Activated B cell treated with CpG ODN at 0.5 μM for 24 hours (primary cell): ENCODE results near the gene MRM2. TPM values are rescaled to one million over a fixed set of nuclear protein-coding genes. Genes with fewer than 3 reads are reported as not detected.

ENCODE experiments used
- ATAC-seq: fragments of 200-7000 bp; cut with Tn5 transposase; one replicate; pipeline ENCODE4 v1.10.0; 2021; ENCODE audit warnings: low read depth, mild to moderate bottlenecking, moderate library complexity
- CTCF ChIA-PET: fragments of 350-600 bp; sonication (Branson Sonifier 250); formaldehyde crosslinking; loops from one replicate; lab custom pipeline; 2021; ENCODE audit warnings: antibody characterized with exemption; lab: Charles Lee
- POLR2A ChIA-PET: fragments of 350-600 bp; sonication (Branson Sonifier 250); formaldehyde crosslinking; loops from one replicate; lab custom pipeline; 2021; ENCODE audit warnings: antibody characterized with exemption; lab: Charles Lee
- DNase-seq: peaks from one replicate; pipeline ENCODE4 v3.0.0; 2022
- H3K27ac Mint-ChIP-seq: one replicate; pipeline ENCODE4 v1.8.0; 2020; ENCODE audit warnings: mixed read lengths
- H3K27me3 Mint-ChIP-seq: one replicate; pipeline ENCODE4 v1.8.0; 2021; ENCODE audit warnings: mixed read lengths
- H3K36me3 Mint-ChIP-seq: one replicate; pipeline ENCODE4 v1.8.0; 2021; ENCODE audit warnings: low read depth, mixed read lengths
- H3K4me1 Mint-ChIP-seq: one replicate; pipeline ENCODE4 v1.8.0; 2021; ENCODE audit warnings: mixed read lengths
- H3K4me3 Mint-ChIP-seq: one replicate; pipeline ENCODE4 v1.8.0; 2020; ENCODE audit warnings: mild to moderate bottlenecking, mixed read lengths
- H3K9me3 Mint-ChIP-seq: one replicate; pipeline ENCODE4 v1.8.0; 2020; ENCODE audit warnings: mixed read lengths
- CTCF ChIP-seq: fragments of 200-600 bp; IDR thresholded peaks from one replicate; pipeline ENCODE4 v1.8.0; 2022; ENCODE audit warnings: antibody characterized with exemption, mild to moderate bottlenecking
- intact Hi-C: fragments of 100-400 bp; cut with micrococcal nuclease; formaldehyde crosslinking; loops from one replicate; pipeline ENCODE4 v1.15.1; 2024
- total RNA-seq: library from RNA; stranded (reverse); gene quantifications from 2 replicates; pipeline ENCODE4 v1.2.3, GENCODE V29; 2022

Gene MRM2
- total RNA-seq, 1 donor from 2014 or later = 35.3 TPM

- CTCF ChIA-PET = no interaction called here
Observed at GRCh38 chr7:2191016-2191415, 51.0 kb downstream of the MRM2 start.

GRCh38 chr7:2190531-2190930, 51.5 kb downstream of the MRM2 start:
- POLR2A ChIA-PET = interaction anchor here (0.6 kb wide), 1 partner anchor 51 kb away, joined by 3 read pairs; no protein-coding TSS in a partner anchor
- intact Hi-C loops = no loop called here
- ATAC-seq = no peak
- no peak for TF ChIP-seq CTCF
- Mint-ChIP-seq H3K27ac (no peak overlapping the region), H3K36me3 (peaks cover 38% of the 10 kb centered on the region), H3K9me3 (peaks cover 8% of the 10 kb centered on the region), H3K27me3 (no peaks in the 10 kb centered on the region), H3K4me3 (no peak overlapping the region), H3K4me1 (no peaks in the 10 kb centered on the region)
- no peak for DNase-seq
- CTCF ChIA-PET = no interaction called here

More at GRCh38 chr7:2191016-2191415, 51.0 kb downstream of the MRM2 start:
- intact Hi-C loops = no loop called here
- Mint-ChIP-seq H3K36me3 (peaks cover 42% of the 10 kb centered on the region), H3K27me3 (no peaks in the 10 kb centered on the region), H3K9me3 (peaks cover 8% of the 10 kb centered on the region), H3K27ac (no peak overlapping the region), H3K4me3 (no peak overlapping the region), H3K4me1 (no peaks in the 10 kb centered on the region)
- POLR2A ChIA-PET = no interaction called here
- DNase-seq = no peak
- no peak for TF ChIP-seq CTCF
- no peak for ATAC-seq

- intact Hi-C loops = no loop called here
- no peaks in the 10 kb centered on the region for H3K27me3 Mint-ChIP-seq
- H3K9me3 Mint-ChIP-seq = peaks cover 8% of the 10 kb centered on the region
- H3K36me3 Mint-ChIP-seq = peaks cover 44% of the 10 kb centered on the region
- no peak overlapping the region for H3K4me3 Mint-ChIP-seq
- ATAC-seq (no peak), DNase-seq (no peak)
- no peak overlapping the region for H3K27ac Mint-ChIP-seq
- ChIA-PET POLR2A (no interaction called here), CTCF (no interaction called here)
- no peaks in the 10 kb centered on the region for H3K4me1 Mint-ChIP-seq
- TF ChIP-seq CTCF = no peak
Observed at GRCh38 chr7:2186166-2186565, 55.8 kb downstream of the MRM2 start.

GRCh38 chr7:2185715-2186114, 56.3 kb downstream of the MRM2 start:
- no peak for TF ChIP-seq CTCF
- H3K4me1 Mint-ChIP-seq = no peaks in the 10 kb centered on the region
- ATAC-seq (no peak), DNase-seq (no peak)
- peaks cover 49% of the 10 kb centered on the region for H3K36me3 Mint-ChIP-seq
- CTCF ChIA-PET = no interaction called here
- H3K27ac Mint-ChIP-seq = no peak overlapping the region
- H3K4me3 Mint-ChIP-seq = no peak overlapping the region
- peaks cover 8% of the 10 kb centered on the region for H3K9me3 Mint-ChIP-seq
- POLR2A ChIA-PET = no interaction called here
- no peaks in the 10 kb centered on the region for H3K27me3 Mint-ChIP-seq
- intact Hi-C loops = no loop called here

Other genes starting within 250 kb of the MRM2 start
- 54.6 and 65.7 TPM in 2 replicates for gene MAD1L1, start 9.3 kb downstream of the MRM2 start, total RNA-seq
- gene NUDT1, start within 50 bp of the MRM2 start, total RNA-seq = 38.0 and 42.6 TPM in 2 replicates
- 175 and 181 TPM in 2 replicates for gene SNX8, start 72.2 kb upstream of the MRM2 start, total RNA-seq
- 198 and 202 TPM in 2 replicates for gene EIF3B, start 112.6 kb upstream of the MRM2 start, total RNA-seq
- 10.3 and 14.4 TPM in 2 replicates for gene CHST12, start 161.4 kb upstream of the MRM2 start, total RNA-seq
- not detected in 2 replicates for gene GRIFIN, start 234.2 kb upstream of the MRM2 start, total RNA-seq